Skin of body (tissue), 2 donors: ENCODE results near the gene FILIP1L. TPM values are rescaled to one million over a fixed set of nuclear protein-coding genes. Genes with fewer than 3 reads are reported as not detected.
"Not testable (repeated sequence)": the region's sequence is repeated elsewhere in the genome, so short reads cannot be mapped to it uniquely, and the experiment has no call there.

Source experiments
- DNase-seq: peaks from one replicate; lab custom pipeline; 2025; lab: John Stamatoyannopoulos, UW
- total RNA-seq: library from RNA; depleted of rRNA; stranded (reverse); fragments of >200 nt; gene quantifications from one replicate; pipeline ENCODE4 v1.2.3, GENCODE V29; 2014

The FILIP1L gene
- total RNA-seq, 1 donor from 2014 or later, result 40.1 TPM

- no peak for DNase-seq
Measured at GRCh38 chr3:100099621-100100020, 14.7 kb downstream of the FILIP1L start.

GRCh38 chr3:100098784-100099070 is 15.6 kb downstream of the FILIP1L start:
- no peak for DNase-seq

GRCh38 chr3:100097919-100098783 is 16.1 kb downstream of the FILIP1L start:
- no peak for DNase-seq

- no peak for DNase-seq
Measured at GRCh38 chr3:100096866-100097265, 17.4 kb downstream of the FILIP1L start.

- DNase-seq, result not testable (repeated sequence)
Measured at GRCh38 chr3:100096286-100096685, 18.0 kb downstream of the FILIP1L start.

GRCh38 chr3:100093831-100094230 is 20.5 kb downstream of the FILIP1L start:
- no peak for DNase-seq

- DNase-seq, result no peak
Measured at GRCh38 chr3:100090669-100091005, 23.7 kb downstream of the FILIP1L start.

GRCh38 chr3:100089812-100090668 is 24.3 kb downstream of the FILIP1L start:
- no peak for DNase-seq

GRCh38 chr3:100088735-100089368 is 25.4 kb downstream of the FILIP1L start:
- DNase-seq, result no peak

- peak; percentile 12 for DNase-seq
Measured at GRCh38 chr3:100087198-100087597, 27.1 kb downstream of the FILIP1L start.

GRCh38 chr3:100086401-100086800 is 27.9 kb downstream of the FILIP1L start:
- no peak for DNase-seq

GRCh38 chr3:100084100-100084806 is 30.0 kb downstream of the FILIP1L start:
- no peak for DNase-seq

- no peak for DNase-seq
Measured at GRCh38 chr3:100083209-100083608, 31.1 kb downstream of the FILIP1L start.

GRCh38 chr3:100082714-100083113 is 31.6 kb downstream of the FILIP1L start:
- DNase-seq, result no peak

- DNase-seq, result no peak
Measured at GRCh38 chr3:100081986-100082692, 32.2 kb downstream of the FILIP1L start.

- no peak for DNase-seq
Measured at GRCh38 chr3:100081311-100081710, 33.0 kb downstream of the FILIP1L start.

- no peak for DNase-seq
Measured at GRCh38 chr3:100080573-100080972, 33.7 kb downstream of the FILIP1L start.

GRCh38 chr3:100079328-100079727 is 35.0 kb downstream of the FILIP1L start:
- DNase-seq, result no peak

GRCh38 chr3:100076731-100077529 is 37.4 kb downstream of the FILIP1L start:
- peak; percentile 47 for DNase-seq
